Pons (tissue), 1 donor: Measurements from ENCODE around the gene NOX1.

ENCODE experiments used
- DNase-seq: peaks from one replicate; pipeline ENCODE4 v3.0.0-alpha.2; 2016; ENCODE audit warnings: low spot score

NOX1 gene

GRCh38 chrX:100874325-100874724, at the start of gene NOX1:
Gene NOX1, minus strand, starts transcription at chrX:100874359. Its CDS starts 220 bp downstream, at chrX:100874139.
- DNase-seq = no peak

GRCh38 chrX:100915562-100915961, 41.4 kb upstream of the NOX1 start:
- DNase-seq = no peak

GRCh38 chrX:100913111-100913510, 39.0 kb upstream of the NOX1 start:
- DNase-seq = no peak

GRCh38 chrX:100911731-100912130, 37.6 kb upstream of the NOX1 start:
- DNase-seq = no peak

GRCh38 chrX:100905620-100906019, 31.5 kb upstream of the NOX1 start:
- DNase-seq = no peak

- no peak for DNase-seq
Measured at GRCh38 chrX:100904433-100904832, 30.3 kb upstream of the NOX1 start.

GRCh38 chrX:100895365-100896075, 21.4 kb upstream of the NOX1 start:
- DNase-seq = no peak

- DNase-seq = no peak
Measured at GRCh38 chrX:100883654-100884053, 9.5 kb upstream of the NOX1 start.

GRCh38 chrX:100880368-100880767, 6.2 kb upstream of the NOX1 start:
- no peak for DNase-seq

GRCh38 chrX:100871594-100872560, 2.3 kb downstream of the NOX1 start:
- DNase-seq = no peak

GRCh38 chrX:100870527-100870926, 3.6 kb downstream of the NOX1 start:
- DNase-seq = no peak

- no peak for DNase-seq
Measured at GRCh38 chrX:100868273-100868672, 5.9 kb downstream of the NOX1 start.

- peak; percentile 1 for DNase-seq
Measured at GRCh38 chrX:100864657-100865391, 9.3 kb downstream of the NOX1 start.

GRCh38 chrX:100863326-100863864, 10.8 kb downstream of the NOX1 start:
- no peak for DNase-seq

- no peak for DNase-seq
Measured at GRCh38 chrX:100852810-100853209, 21.3 kb downstream of the NOX1 start.

- DNase-seq = no peak
Measured at GRCh38 chrX:100850317-100850716, 23.8 kb downstream of the NOX1 start.

GRCh38 chrX:100831219-100831946, 42.8 kb downstream of the NOX1 start:
- no peak for DNase-seq

- no peak for DNase-seq
Measured at GRCh38 chrX:100830547-100830946, 43.6 kb downstream of the NOX1 start.

- DNase-seq = no peak
Measured at GRCh38 chrX:100830143-100830542, 44.0 kb downstream of the NOX1 start.

- no peak for DNase-seq
Measured at GRCh38 chrX:100829730-100830129, 44.4 kb downstream of the NOX1 start.
